Calu3 (cell line): ENCODE measurements around the gene PEX6. TPM values are rescaled to one million over a fixed set of nuclear protein-coding genes. Genes with fewer than 3 reads are reported as not detected.

Experiments used
- BruUV-seq: library from RNA; stranded (reverse); fragments of 400-500 nt; replicated peaks from 2 replicates; lab custom pipeline; 2021; lab: Mats Ljungman, UMichigan
- CTCF ChIA-PET: fragments of 300-600 bp; sonication (Branson Sonifier 250); formaldehyde crosslinking; loops from one replicate; lab custom pipeline; 2022; ENCODE audit warnings: antibody characterized with exemption; lab: Charles Lee
- DNase-seq: peaks from one replicate; pipeline ENCODE4 v3.0.0; 2022
- H3K27ac Mint-ChIP-seq: one replicate; pipeline ENCODE4 v1.8.0; 2022; ENCODE audit warnings: mixed read lengths; ENCODE audit not compliant: unreplicated experiment
- H3K27me3 Mint-ChIP-seq: one replicate; pipeline ENCODE4 v1.8.0; 2022; ENCODE audit warnings: mixed read lengths; ENCODE audit not compliant: unreplicated experiment
- H3K36me3 Mint-ChIP-seq: one replicate; pipeline ENCODE4 v1.8.0; 2022; ENCODE audit warnings: mild to moderate bottlenecking, moderate library complexity, mixed read lengths; ENCODE audit not compliant: insufficient read depth, unreplicated experiment
- H3K4me1 Mint-ChIP-seq: one replicate; pipeline ENCODE4 v1.8.0; 2022; ENCODE audit warnings: mild to moderate bottlenecking, low read depth, mixed read lengths; ENCODE audit not compliant: unreplicated experiment
- H3K4me3 Mint-ChIP-seq: one replicate; pipeline ENCODE4 v1.8.0; 2022; ENCODE audit warnings: mild to moderate bottlenecking, low read depth, moderate library complexity, mixed read lengths; ENCODE audit not compliant: unreplicated experiment
- H3K9me3 Mint-ChIP-seq: one replicate; pipeline ENCODE4 v1.8.0; 2022; ENCODE audit warnings: low read depth, mixed read lengths; ENCODE audit not compliant: unreplicated experiment
- CTCF ChIP-seq: fragments of 200-600 bp; IDR thresholded peaks from one replicate; pipeline ENCODE4 v1.8.0; 2022; ENCODE audit warnings: antibody characterized with exemption; ENCODE audit not compliant: unreplicated experiment
- intact Hi-C: fragments of 100-400 bp; cut with micrococcal nuclease; formaldehyde crosslinking; loops from one replicate; pipeline ENCODE4 v1.10.0; 2022; ENCODE audit not compliant: unreplicated experiment
- total RNA-seq: library from RNA; stranded (reverse); gene quantifications from 2 replicates; pipeline ENCODE4 v1.2.3, GENCODE V29; 2022

Gene PEX6
- total RNA-seq, 1 experiment from 2014 or later, result 27.8 TPM

- H3K4me1 Mint-ChIP-seq, result no peaks in the 10 kb centered on the region
These were observed 38.4 kb downstream of the PEX6 start for GRCh38 chr6:42940493-42941045.

GRCh38 chr6:42939810-42940167, 39.2 kb downstream of the PEX6 start:
- no peak for DNase-seq
- intact Hi-C loops, result no loop called here
- no peaks in the 10 kb centered on the region for H3K27me3 Mint-ChIP-seq
- H3K27ac Mint-ChIP-seq, result no peak overlapping the region
- no peaks in the 10 kb centered on the region for H3K4me1 Mint-ChIP-seq
- BruUV-seq, result no TSS peak
- TF ChIP-seq CTCF, result no peak
- H3K9me3 Mint-ChIP-seq, result no peaks in the 10 kb centered on the region
- H3K4me3 Mint-ChIP-seq, result no peak overlapping the region
- CTCF ChIA-PET, result no interaction called here
- H3K36me3 Mint-ChIP-seq, result peaks cover 29% of the 10 kb centered on the region

More at GRCh38 chr6:42940493-42941045, 38.4 kb downstream of the PEX6 start:
- CTCF ChIA-PET, result interaction anchor here (0.6 kb wide), 1 partner anchor 90 kb away, joined by 4 read pairs; no protein-coding TSS in a partner anchor
- Mint-ChIP-seq H3K27ac (no peak overlapping the region), H3K36me3 (peaks cover 29% of the 10 kb centered on the region), H3K27me3 (no peaks in the 10 kb centered on the region), H3K4me3 (no peak overlapping the region), H3K9me3 (no peaks in the 10 kb centered on the region)
- no peak for TF ChIP-seq CTCF
- intact Hi-C loops, result no loop called here
- BruUV-seq, result no TSS peak
- DNase-seq, result no peak

DNA sequence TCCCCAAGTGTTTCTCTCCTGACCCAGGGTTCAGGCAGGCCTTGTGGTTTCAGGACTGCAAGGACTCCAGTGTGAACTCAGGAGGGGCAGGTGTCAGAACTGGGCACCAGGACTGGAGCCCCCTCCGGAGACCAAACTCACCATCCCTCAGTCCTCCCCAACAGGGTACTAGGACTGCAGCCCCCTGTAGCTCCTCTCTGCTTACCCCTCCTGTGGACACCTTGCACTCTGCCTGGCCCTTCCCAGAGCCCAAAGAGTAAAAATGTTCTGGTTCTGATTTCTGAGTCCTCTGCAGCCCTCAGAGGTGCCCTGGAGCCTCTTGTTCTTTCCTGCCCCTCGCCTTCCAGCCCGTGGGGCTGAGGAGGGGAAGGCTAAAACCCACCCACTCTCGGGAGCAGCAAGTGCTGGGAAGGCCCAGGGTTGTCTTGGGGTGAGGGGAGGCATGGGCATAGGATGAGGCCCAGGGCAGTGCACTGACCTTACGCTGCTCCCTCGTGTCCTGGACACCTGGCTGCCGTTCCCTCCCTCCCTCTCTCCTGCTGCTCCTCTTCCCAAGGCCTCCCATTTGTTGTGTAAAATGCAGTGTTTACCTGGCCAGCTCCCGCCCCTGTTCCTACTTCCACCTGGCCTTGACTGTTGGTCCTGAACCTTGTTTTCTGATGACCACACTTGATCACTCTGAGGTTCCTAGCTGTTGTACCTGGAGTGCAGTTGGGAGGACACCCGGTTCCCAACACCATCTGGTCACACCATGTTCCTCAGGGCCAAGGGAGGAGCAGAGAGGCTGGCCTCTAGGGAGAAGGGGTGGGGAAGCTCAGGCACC, 39.8 kb downstream of the PEX6 start:
- CTCF ChIA-PET, result interaction anchor here (0.6 to 1.2 kb wide), 2 partner anchors 18 to 31 kb away, joined by 3 to 6 read pairs; no protein-coding TSS in a partner anchor
- no peak overlapping the region for H3K27ac Mint-ChIP-seq
- H3K4me3 Mint-ChIP-seq, result no peak overlapping the region
- H3K4me1 Mint-ChIP-seq, result no peaks in the 10 kb centered on the region
- intact Hi-C loops, result no loop called here
- H3K36me3 Mint-ChIP-seq, result peaks cover 29% of the 10 kb centered on the region
- no peaks in the 10 kb centered on the region for H3K27me3 Mint-ChIP-seq
- BruUV-seq, result no TSS peak
- H3K9me3 Mint-ChIP-seq, result no peaks in the 10 kb centered on the region
- DNase-seq, result no peak
- TF ChIP-seq CTCF, result no peak

- no TSS peak for BruUV-seq
- intact Hi-C loops, result no loop called here
- peaks cover 2% of the 10 kb centered on the region for H3K4me1 Mint-ChIP-seq
- DNase-seq, result no peak
- H3K9me3 Mint-ChIP-seq, result no peaks in the 10 kb centered on the region
- no peak for TF ChIP-seq CTCF
- H3K4me3 Mint-ChIP-seq, result no peak overlapping the region
- CTCF ChIA-PET, result interaction anchor here (0.6 to 1.2 kb wide), 3 partner anchors 12 to 32 kb away, joined by 3 to 6 read pairs (median 3); no protein-coding TSS in a partner anchor
- no peaks in the 10 kb centered on the region for H3K27me3 Mint-ChIP-seq
- H3K36me3 Mint-ChIP-seq, result peaks cover 29% of the 10 kb centered on the region
- H3K27ac Mint-ChIP-seq, result no peak overlapping the region
These were observed 40.6 kb downstream of the PEX6 start for GRCh38 chr6:42938428-42938796.
